Astrocyte of the cerebellum (primary cell): ENCODE data around the gene AS3MT.

Source experiments
- DNase-seq: peaks from one replicate; pipeline ENCODE4 v3.0.0-alpha.2; 2011; ENCODE audit warnings: low read depth
- H3K4me3 ChIP-seq: 2 replicates; pipeline ENCODE4 v1.5.1; 2011; ENCODE audit warnings: mild to moderate bottlenecking, low read depth, low read length, moderate library complexity
- in situ Hi-C: cut with HindIII; loops from 2 replicates; pipeline ENCODE4 v1.10.0; 2017; ENCODE audit warnings: low sequenced_read_pairs
- TF ChIP-seq, protein P1 (sequence below): IDR thresholded peaks from 2 replicates; pipeline ENCODE4 v1.5.1; 2012; ENCODE audit warnings: low read length, low read depth, moderate library complexity, mild to moderate bottlenecking; ENCODE audit errors: missing control alignments

Gene AS3MT

DNA sequence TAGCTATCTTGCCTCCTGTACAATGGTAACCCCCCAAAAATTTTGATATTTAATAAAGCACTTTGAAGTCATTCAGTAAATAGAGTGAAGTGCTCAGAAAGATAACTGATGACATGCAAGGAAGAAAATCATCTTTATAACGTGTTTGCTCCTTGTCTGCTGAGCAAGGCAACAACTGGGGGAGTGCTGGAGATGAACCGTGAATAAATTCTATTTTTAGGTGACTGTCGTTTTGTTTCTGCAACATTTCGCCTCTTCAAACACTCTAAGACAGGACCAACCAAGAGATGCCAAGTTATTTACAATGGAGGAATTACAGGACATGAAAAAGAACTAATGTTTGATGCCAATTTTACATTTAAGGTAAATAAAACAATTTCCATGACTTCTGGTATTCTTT, 9.4 kb downstream of the AS3MT start:
- TF ChIP-seq, protein P1, sequence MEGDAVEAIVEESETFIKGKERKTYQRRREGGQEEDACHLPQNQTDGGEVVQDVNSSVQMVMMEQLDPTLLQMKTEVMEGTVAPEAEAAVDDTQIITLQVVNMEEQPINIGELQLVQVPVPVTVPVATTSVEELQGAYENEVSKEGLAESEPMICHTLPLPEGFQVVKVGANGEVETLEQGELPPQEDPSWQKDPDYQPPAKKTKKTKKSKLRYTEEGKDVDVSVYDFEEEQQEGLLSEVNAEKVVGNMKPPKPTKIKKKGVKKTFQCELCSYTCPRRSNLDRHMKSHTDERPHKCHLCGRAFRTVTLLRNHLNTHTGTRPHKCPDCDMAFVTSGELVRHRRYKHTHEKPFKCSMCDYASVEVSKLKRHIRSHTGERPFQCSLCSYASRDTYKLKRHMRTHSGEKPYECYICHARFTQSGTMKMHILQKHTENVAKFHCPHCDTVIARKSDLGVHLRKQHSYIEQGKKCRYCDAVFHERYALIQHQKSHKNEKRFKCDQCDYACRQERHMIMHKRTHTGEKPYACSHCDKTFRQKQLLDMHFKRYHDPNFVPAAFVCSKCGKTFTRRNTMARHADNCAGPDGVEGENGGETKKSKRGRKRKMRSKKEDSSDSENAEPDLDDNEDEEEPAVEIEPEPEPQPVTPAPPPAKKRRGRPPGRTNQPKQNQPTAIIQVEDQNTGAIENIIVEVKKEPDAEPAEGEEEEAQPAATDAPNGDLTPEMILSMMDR: no peak
- in situ Hi-C loops: no loop called here
- no peak overlapping the region for H3K4me3 ChIP-seq
- DNase-seq: no peak

DNA sequence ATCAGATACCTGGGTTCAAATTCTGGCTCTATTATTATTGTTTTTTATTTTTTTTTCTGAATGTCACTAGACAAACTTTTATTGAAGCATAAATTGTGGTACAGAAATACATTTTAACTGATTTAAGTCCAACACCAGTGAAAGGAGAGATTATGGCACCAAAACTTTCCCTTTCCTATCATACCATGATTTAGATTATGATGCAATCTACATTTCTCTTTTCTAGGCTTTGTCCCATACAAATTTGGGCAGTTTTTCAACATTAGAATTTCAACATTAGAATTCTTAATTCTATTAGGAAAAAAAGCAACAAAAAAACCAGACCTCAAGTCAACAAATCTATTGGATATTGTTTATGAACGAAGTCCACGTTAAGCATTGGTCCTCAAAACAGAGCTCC, 11.0 kb downstream of the AS3MT start:
- H3K4me3 ChIP-seq: no peak overlapping the region
- TF ChIP-seq, protein P1: no peak
- in situ Hi-C loops: no loop called here
- DNase-seq: no peak

- no peak for DNase-seq
- in situ Hi-C loops: no loop called here
- H3K4me3 ChIP-seq: no peak overlapping the region
- TF ChIP-seq, protein P1: no peak
These were observed 18.8 kb downstream of the AS3MT start for GRCh38 chr10:102888048-102888447.

DNA sequence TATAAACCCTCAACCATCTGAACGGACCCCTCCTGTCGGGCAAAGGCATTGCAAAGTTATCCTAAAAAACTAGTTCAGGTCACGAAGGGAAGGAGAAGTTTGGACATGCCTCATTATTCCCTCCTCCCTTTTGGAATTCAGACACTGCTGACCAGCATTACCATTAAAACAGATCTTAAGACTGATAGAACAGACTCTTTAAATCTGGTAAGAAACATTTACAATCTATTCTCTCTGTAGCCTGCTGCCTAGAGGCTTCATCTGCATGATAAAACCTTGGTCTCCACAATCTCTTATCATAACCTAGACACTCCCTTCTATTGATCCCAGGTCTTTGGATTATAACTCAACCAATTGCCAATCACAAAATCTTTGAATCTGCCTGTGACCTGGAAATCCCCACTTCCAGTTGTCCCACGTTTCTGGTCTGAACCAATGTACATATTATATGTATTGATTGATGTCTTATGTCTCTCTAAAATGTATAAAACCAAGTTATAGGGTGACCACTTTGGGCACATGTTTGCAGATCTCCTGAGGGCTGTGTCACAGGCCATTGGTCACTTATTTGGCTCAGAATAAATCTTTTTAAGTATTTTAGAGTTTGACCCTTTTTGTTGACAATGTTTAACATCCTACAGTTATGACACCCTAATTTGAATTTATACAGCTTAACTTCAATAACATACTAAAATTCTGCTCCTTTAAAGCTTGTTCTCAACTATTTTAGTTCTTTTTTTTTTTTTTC, 25.4 kb downstream of the AS3MT start:
- DNase-seq: no peak
- in situ Hi-C loops: loop anchor here (5.0 kb wide), 1 partner anchor 62 kb away; no protein-coding TSS in a partner anchor
- TF ChIP-seq, protein P1: no peak
- no peak overlapping the region for H3K4me3 ChIP-seq

- in situ Hi-C loops: loop anchor here (25.0 kb wide), 1 partner anchor 162 kb away; no protein-coding TSS in a partner anchor
- H3K4me3 ChIP-seq: no peak overlapping the region
- DNase-seq: no peak
- TF ChIP-seq, protein P1: no peak
These were observed 30.7 kb downstream of the AS3MT start for GRCh38 chr10:102900006-102900405.

- TF ChIP-seq, protein P1: no peak
- in situ Hi-C loops: loop anchor here (25.0 kb wide), 1 partner anchor 158 kb away; no protein-coding TSS in a partner anchor
- DNase-seq: no peak
- H3K4me3 ChIP-seq: no peak overlapping the region
These were observed 35.1 kb downstream of the AS3MT start for GRCh38 chr10:102904346-102904745.
